ENCODE measurements around the gene VPS41.

The VPS41 gene

DNA sequence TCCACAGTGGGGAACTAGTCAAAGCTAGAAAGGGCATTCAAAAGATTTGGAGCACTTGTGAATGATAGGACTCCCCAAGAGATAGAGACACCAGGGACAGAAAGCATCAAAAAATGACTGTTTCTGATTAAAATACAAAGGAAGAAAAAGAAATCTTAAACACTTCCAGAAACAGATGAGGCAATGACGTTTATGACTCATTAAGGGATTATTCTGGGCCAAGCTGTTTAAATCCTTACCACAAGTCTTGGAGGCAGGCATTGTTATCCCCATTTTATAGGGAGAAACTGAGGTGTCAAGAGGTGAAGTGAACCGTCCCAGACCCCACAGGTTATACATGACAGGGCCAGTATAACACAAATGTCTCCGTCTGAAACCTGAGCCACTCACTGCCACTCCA lies 209.5 kb downstream of the VPS41 start:
- H3K4me1 ChIP-seq (ENCODE audit: insufficient read depth, low read length, poor library complexity, severe bottlenecking) = no peaks in the 10 kb centered on the region
- H3K9me3 ChIP-seq (ENCODE audit: insufficient read depth, low read depth, low read length) = no peaks in the 10 kb centered on the region
- H3K27me3 ChIP-seq (ENCODE audit: insufficient read depth, low read length, poor library complexity, severe bottlenecking) = no peaks in the 10 kb centered on the region

DNA sequence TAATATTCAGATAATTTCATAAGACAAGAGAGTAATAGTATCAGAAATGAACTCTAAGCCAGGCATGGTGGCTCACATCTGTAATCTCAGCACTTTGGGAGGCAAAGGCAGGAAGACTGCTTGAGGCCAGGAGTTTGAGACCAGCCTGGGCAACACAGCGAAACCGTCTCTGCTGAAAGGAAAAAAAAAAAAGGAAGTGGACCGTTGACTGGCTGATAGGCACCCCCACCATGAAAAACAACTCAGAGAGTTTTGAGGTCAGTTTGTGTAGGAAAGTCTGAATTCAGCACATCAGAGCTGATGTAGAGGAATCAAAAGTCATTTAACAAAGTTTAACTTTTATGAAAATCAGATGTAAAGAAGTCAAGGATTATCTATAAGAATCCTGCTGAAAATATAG lies 214.7 kb downstream of the VPS41 start:
- Histone ChIP-seq H3K27me3 (ENCODE audit: insufficient read depth, low read length, poor library complexity, severe bottlenecking) (no peaks in the 10 kb centered on the region), H3K79me2 (ENCODE audit: insufficient read depth, low read length) (no peaks in the 10 kb centered on the region), H2AFZ (ENCODE audit: low read length) (no peak overlapping the region), H3F3A (ENCODE audit: low read depth) (no peaks in the 10 kb centered on the region), H3K9ac (ENCODE audit: low read depth, low read length, poor library complexity, severe bottlenecking) (no peak overlapping the region), H3K36me3 (ENCODE audit: insufficient read depth, low read length) (no peaks in the 10 kb centered on the region), H3K4me2 (ENCODE audit: low read depth, low read length, poor library complexity, severe bottlenecking) (no peak overlapping the region), H3K9me3 (ENCODE audit: insufficient read depth, low read depth, low read length) (no peaks in the 10 kb centered on the region), H3K9me2 (replicated peaks; ENCODE audit: low read depth, low read length) (no peaks in the 10 kb centered on the region), H4K20me1 (ENCODE audit: insufficient read depth, low read length, poor library complexity, severe bottlenecking) (no peaks in the 10 kb centered on the region), H3K4me1 (ENCODE audit: insufficient read depth, low read length, poor library complexity, severe bottlenecking) (no peaks in the 10 kb centered on the region), H3K4me3 (ENCODE audit: low read length, poor library complexity, severe bottlenecking) (no peak overlapping the region)
- TF ChIP-seq, protein P1, sequence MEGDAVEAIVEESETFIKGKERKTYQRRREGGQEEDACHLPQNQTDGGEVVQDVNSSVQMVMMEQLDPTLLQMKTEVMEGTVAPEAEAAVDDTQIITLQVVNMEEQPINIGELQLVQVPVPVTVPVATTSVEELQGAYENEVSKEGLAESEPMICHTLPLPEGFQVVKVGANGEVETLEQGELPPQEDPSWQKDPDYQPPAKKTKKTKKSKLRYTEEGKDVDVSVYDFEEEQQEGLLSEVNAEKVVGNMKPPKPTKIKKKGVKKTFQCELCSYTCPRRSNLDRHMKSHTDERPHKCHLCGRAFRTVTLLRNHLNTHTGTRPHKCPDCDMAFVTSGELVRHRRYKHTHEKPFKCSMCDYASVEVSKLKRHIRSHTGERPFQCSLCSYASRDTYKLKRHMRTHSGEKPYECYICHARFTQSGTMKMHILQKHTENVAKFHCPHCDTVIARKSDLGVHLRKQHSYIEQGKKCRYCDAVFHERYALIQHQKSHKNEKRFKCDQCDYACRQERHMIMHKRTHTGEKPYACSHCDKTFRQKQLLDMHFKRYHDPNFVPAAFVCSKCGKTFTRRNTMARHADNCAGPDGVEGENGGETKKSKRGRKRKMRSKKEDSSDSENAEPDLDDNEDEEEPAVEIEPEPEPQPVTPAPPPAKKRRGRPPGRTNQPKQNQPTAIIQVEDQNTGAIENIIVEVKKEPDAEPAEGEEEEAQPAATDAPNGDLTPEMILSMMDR (conservative IDR thresholded peaks at IDR 0.05; ENCODE audit: low read length) = no peak
- no peak for TF ChIP-seq EZH2phosphoT487 (IDR thresholded peaks at IDR 0.05; ENCODE audit: borderline replicate concordance)

More for the DNA sequence above, 209.5 kb downstream of the VPS41 start:
- H3K9ac ChIP-seq (ENCODE audit: low read depth, low read length, poor library complexity, severe bottlenecking) = no peak overlapping the region
- no peak for TF ChIP-seq EZH2phosphoT487 (IDR thresholded peaks at IDR 0.05; ENCODE audit: borderline replicate concordance)
- TF ChIP-seq, protein P1 (conservative IDR thresholded peaks at IDR 0.05; ENCODE audit: low read length) = no peak
- H3K79me2 ChIP-seq (ENCODE audit: insufficient read depth, low read length) = no peaks in the 10 kb centered on the region
- no peak overlapping the region for H3K4me3 ChIP-seq (ENCODE audit: low read length, poor library complexity, severe bottlenecking)
- no peak overlapping the region for H2AFZ ChIP-seq (ENCODE audit: low read length)
- no peaks in the 10 kb centered on the region for H3K9me2 ChIP-seq (replicated peaks; ENCODE audit: low read depth, low read length)
- H3F3A ChIP-seq (ENCODE audit: low read depth) = no peaks in the 10 kb centered on the region
- no peak overlapping the region for H3K4me2 ChIP-seq (ENCODE audit: low read depth, low read length, poor library complexity, severe bottlenecking)
- no peaks in the 10 kb centered on the region for H3K36me3 ChIP-seq (ENCODE audit: insufficient read depth, low read length)
- H4K20me1 ChIP-seq (ENCODE audit: insufficient read depth, low read length, poor library complexity, severe bottlenecking) = no peaks in the 10 kb centered on the region

DNA sequence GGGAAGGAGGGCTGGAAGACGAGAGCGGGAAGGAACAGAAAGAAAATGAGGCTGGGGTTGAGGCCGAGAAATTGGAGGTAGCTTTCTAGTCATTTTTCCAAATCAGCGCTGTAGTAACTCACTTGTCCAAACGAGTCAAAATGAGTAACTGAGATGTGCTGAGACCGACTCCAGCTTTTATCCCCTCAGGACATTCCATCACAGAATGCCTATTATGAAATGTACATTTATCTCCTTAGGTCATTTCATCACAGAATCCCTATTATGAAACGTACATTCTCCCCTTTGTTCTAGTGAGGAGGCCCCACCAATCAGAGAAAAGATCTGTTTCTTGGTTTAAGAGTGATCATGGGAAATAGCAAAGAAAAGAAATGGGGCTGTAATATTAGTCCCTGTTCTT lies 222.1 kb downstream of the VPS41 start:
- no peaks in the 10 kb centered on the region for H3K4me1 ChIP-seq (ENCODE audit: insufficient read depth, low read length, poor library complexity, severe bottlenecking)
- H3K4me2 ChIP-seq (ENCODE audit: low read depth, low read length, poor library complexity, severe bottlenecking) = no peak overlapping the region
- H4K20me1 ChIP-seq (ENCODE audit: insufficient read depth, low read length, poor library complexity, severe bottlenecking) = no peaks in the 10 kb centered on the region
- no peaks in the 10 kb centered on the region for H3K9me2 ChIP-seq (replicated peaks; ENCODE audit: low read depth, low read length)
- no peaks in the 10 kb centered on the region for H3F3A ChIP-seq (ENCODE audit: low read depth)
- no peaks in the 10 kb centered on the region for H3K79me2 ChIP-seq (ENCODE audit: insufficient read depth, low read length)
- H2AFZ ChIP-seq (ENCODE audit: low read length) = no peak overlapping the region
- TF ChIP-seq, protein P1 (conservative IDR thresholded peaks at IDR 0.05; ENCODE audit: low read length) = no peak
- no peak for TF ChIP-seq EZH2phosphoT487 (IDR thresholded peaks at IDR 0.05; ENCODE audit: borderline replicate concordance)
- no peak overlapping the region for H3K4me3 ChIP-seq (ENCODE audit: low read length, poor library complexity, severe bottlenecking)
- H3K36me3 ChIP-seq (ENCODE audit: insufficient read depth, low read length) = no peaks in the 10 kb centered on the region
- no peak overlapping the region for H3K9ac ChIP-seq (ENCODE audit: low read depth, low read length, poor library complexity, severe bottlenecking)
- H3K9me3 ChIP-seq (ENCODE audit: insufficient read depth, low read depth, low read length) = no peaks in the 10 kb centered on the region
- no peaks in the 10 kb centered on the region for H3K27me3 ChIP-seq (ENCODE audit: insufficient read depth, low read length, poor library complexity, severe bottlenecking)

All from Loucy (cell line).